Measurements from ENCODE around the gene L3MBTL4. TPM values are rescaled to one million over a fixed set of nuclear protein-coding genes. Genes with fewer than 3 reads are reported as not detected.

L3MBTL4 gene
- total RNA-seq, 1 donor from 2014 or later, result not detected

GRCh38 chr18:6210349-6211173, 204.2 kb downstream of the L3MBTL4 start:
- DNase-seq (ENCODE audit: low spot score in 2 of 2), result no peak
- TF ChIP-seq CTCF (IDR thresholded peaks at IDR 0.05), result no peak
- Histone ChIP-seq H3K27ac (no peak overlapping the region), H3K36me3 (no peaks in the 10 kb centered on the region), H3K9me3 (no peaks in the 10 kb centered on the region), H3K4me3 (no peak overlapping the region), H3K27me3 (no peaks in the 10 kb centered on the region), H3K4me1 (no peaks in the 10 kb centered on the region)
- intact Hi-C loops (cut with DNase I), result no loop called here

- Histone ChIP-seq H3K9me3 (no peaks in the 10 kb centered on the region), H3K27me3 (no peaks in the 10 kb centered on the region), H3K27ac (no peak overlapping the region), H3K36me3 (no peaks in the 10 kb centered on the region), H3K4me1 (no peaks in the 10 kb centered on the region), H3K4me3 (no peak overlapping the region)
- no peak for TF ChIP-seq CTCF (IDR thresholded peaks at IDR 0.05)
- intact Hi-C loops (cut with DNase I), result no loop called here
- no peak for DNase-seq (ENCODE audit: low spot score in 2 of 2)
These were observed 206.8 kb downstream of the L3MBTL4 start for GRCh38 chr18:6207941-6208340.

- no peak overlapping the region for H3K27ac ChIP-seq
- intact Hi-C loops (cut with DNase I), result no loop called here
These were observed 207.6 kb downstream of the L3MBTL4 start for GRCh38 chr18:6207116-6207515.

GRCh38 chr18:6205706-6206105, 209.0 kb downstream of the L3MBTL4 start:
- Histone ChIP-seq H3K4me1 (no peaks in the 10 kb centered on the region), H3K27ac (no peak overlapping the region), H3K27me3 (no peaks in the 10 kb centered on the region), H3K4me3 (no peak overlapping the region), H3K9me3 (no peaks in the 10 kb centered on the region), H3K36me3 (no peaks in the 10 kb centered on the region)
- no peak for TF ChIP-seq CTCF (IDR thresholded peaks at IDR 0.05)
- intact Hi-C loops (cut with DNase I), result no loop called here
- DNase-seq (ENCODE audit: low spot score in 2 of 2), result no peak

More at GRCh38 chr18:6207116-6207515, 207.6 kb downstream of the L3MBTL4 start:
- TF ChIP-seq CTCF (IDR thresholded peaks at IDR 0.05), result no peak
- DNase-seq (ENCODE audit: low spot score in 2 of 2), result no peak
- no peaks in the 10 kb centered on the region for H3K27me3 ChIP-seq
- no peaks in the 10 kb centered on the region for H3K4me1 ChIP-seq
- H3K4me3 ChIP-seq, result no peak overlapping the region
- H3K36me3 ChIP-seq, result no peaks in the 10 kb centered on the region
- no peaks in the 10 kb centered on the region for H3K9me3 ChIP-seq

GRCh38 chr18:6204476-6204875, 210.2 kb downstream of the L3MBTL4 start:
- DNase-seq (ENCODE audit: low spot score in 2 of 2), result no peak
- no peaks in the 10 kb centered on the region for H3K27me3 ChIP-seq
- H3K27ac ChIP-seq, result no peak overlapping the region
- H3K36me3 ChIP-seq, result no peaks in the 10 kb centered on the region
- H3K9me3 ChIP-seq, result no peaks in the 10 kb centered on the region
- no peak for TF ChIP-seq CTCF (IDR thresholded peaks at IDR 0.05)
- H3K4me1 ChIP-seq, result no peaks in the 10 kb centered on the region
- H3K4me3 ChIP-seq, result no peak overlapping the region
- intact Hi-C loops (cut with DNase I), result no loop called here

Data from ascending aorta (tissue), 2 donors.